Choroid plexus epithelial cell (primary cell): ENCODE measurements around the gene YLPM1.
A peak's percentile ranks its signal among the peaks of the same experiment; 100 is the strongest.

Source experiments
- DNase-seq: peaks from one replicate; pipeline ENCODE4 v3.0.0-alpha.2; 2010; ENCODE audit warnings: low read depth
- H3K4me3 ChIP-seq: 2 replicates; pipeline ENCODE4 v1.5.1; 2011; ENCODE audit warnings: low read depth, mild to moderate bottlenecking, control low read depth, low read length, moderate library complexity
- TF ChIP-seq, protein P1 (sequence below): conservative IDR thresholded peaks from 2 replicates; pipeline ENCODE4 v1.5.1; 2011; ENCODE audit warnings: low read depth, mild to moderate bottlenecking, control low read depth, inconsistent platforms, low read length, moderate library complexity

Gene YLPM1

DNA sequence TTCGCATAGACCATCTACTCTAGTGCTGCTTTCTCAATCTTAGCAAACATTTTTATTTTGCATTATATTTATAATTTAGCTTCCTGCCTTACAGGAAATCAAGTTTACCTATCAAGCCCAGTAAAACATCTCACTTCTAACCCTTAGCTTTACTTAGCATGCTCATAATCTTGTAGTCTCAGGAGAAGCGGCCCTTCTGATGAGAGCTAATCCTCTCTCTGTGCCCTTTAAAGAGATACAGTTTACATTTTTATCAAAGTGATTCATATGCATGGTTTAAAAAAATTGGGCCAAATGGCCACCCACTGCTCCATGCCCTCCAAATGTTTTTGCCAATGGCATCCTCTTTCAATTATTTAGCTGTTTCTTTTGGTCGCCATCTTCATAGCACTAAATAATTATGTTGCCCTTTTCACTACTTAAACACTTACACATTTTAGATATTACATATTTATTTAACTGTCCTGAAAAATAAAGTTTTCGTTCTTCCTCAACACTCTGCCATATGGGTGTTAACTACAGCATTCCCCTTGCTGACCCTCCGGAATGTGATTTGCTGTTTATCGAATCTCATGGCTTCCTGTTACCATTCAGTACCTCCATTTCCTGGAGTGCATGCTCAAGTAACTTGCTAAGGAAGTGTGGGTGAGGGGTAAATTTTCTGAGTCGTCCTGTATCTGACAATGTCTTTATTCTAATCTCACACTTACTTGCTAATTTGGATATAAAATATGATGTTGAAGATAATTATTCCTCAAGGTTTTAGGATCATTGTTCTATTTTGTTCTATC is 29.3 kb downstream of the YLPM1 start:
- TF ChIP-seq, protein P1, sequence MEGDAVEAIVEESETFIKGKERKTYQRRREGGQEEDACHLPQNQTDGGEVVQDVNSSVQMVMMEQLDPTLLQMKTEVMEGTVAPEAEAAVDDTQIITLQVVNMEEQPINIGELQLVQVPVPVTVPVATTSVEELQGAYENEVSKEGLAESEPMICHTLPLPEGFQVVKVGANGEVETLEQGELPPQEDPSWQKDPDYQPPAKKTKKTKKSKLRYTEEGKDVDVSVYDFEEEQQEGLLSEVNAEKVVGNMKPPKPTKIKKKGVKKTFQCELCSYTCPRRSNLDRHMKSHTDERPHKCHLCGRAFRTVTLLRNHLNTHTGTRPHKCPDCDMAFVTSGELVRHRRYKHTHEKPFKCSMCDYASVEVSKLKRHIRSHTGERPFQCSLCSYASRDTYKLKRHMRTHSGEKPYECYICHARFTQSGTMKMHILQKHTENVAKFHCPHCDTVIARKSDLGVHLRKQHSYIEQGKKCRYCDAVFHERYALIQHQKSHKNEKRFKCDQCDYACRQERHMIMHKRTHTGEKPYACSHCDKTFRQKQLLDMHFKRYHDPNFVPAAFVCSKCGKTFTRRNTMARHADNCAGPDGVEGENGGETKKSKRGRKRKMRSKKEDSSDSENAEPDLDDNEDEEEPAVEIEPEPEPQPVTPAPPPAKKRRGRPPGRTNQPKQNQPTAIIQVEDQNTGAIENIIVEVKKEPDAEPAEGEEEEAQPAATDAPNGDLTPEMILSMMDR: no peak

DNA sequence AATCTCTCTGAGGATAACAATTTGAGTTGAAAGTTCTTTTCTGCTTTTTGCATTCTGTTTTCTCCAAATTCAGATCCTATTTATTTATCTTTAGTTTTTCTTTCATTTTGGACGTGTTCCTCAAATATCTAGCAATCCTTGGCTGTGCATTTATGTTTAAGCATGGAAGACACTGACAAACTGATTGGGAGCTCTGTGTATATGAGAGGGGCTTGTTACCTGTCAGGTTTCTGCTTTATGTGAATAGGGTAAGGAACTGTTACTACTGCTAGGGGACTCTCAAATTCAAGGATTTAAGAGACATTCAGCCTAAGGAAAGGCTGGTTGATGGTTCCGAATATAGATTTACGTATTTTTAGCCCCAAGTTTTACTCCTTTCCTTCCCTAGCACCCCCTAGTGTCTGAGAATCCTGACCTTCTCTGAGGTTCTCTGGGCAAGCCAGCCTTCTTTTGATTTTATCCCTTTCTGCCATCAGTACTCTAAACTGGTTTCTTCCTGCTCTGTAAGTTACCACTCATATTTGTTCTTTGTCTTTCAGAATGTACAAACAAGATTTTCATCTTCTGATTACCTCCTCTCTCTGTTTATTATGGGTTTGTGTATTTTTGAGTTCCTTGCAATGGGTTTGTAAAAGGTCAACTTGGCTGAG is 30.5 kb downstream of the YLPM1 start:
- peak; percentile 36 for DNase-seq
- TF ChIP-seq, protein P1: peak; percentile 63
- H3K4me3 ChIP-seq: no peak overlapping the region

More for the DNA sequence above, 29.3 kb downstream of the YLPM1 start:
- peak; percentile 44 for DNase-seq
- H3K4me3 ChIP-seq: no peak overlapping the region

DNA sequence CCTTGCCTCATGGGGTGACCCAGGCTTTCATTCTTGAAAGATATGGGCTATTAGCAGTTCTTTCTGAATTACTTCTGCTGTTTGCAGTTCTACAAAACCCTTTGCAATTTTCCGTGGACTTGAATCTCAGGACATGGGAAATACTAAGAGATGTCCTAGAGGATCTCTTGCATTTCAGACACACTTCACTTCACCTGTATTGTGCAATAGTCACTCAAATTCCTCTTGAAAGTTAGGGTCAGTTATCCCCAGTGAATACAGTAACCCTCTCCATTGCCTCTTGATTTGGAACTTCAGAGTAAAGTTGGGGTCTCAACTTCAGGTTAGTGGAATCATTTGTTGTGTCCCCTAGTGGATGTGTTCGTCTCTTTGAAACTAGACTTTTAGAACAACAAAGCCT is 31.8 kb downstream of the YLPM1 start:
- DNase-seq: no peak
- TF ChIP-seq, protein P1: no peak
- H3K4me3 ChIP-seq: no peak overlapping the region

DNA sequence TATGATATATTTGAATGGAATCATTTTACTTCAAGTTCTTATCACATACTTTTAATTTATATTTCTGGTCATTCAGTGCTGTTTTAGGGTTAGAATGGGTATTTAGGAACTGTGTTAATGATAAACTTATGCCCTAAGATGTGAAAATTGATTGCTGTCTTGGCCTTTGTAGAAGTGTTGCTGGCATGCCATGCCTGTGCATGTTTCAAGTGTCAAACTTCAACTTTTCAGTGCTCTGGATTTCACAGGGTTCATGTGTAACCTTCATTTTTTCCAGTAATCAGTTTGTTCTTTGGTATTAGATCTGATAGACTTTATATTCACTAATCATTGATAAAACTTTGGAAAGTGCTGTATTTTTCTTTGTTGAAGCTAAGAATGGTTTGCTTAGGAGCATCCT is 36.6 kb downstream of the YLPM1 start:
- H3K4me3 ChIP-seq: no peak overlapping the region
- no peak for DNase-seq
- TF ChIP-seq, protein P1: no peak

DNA sequence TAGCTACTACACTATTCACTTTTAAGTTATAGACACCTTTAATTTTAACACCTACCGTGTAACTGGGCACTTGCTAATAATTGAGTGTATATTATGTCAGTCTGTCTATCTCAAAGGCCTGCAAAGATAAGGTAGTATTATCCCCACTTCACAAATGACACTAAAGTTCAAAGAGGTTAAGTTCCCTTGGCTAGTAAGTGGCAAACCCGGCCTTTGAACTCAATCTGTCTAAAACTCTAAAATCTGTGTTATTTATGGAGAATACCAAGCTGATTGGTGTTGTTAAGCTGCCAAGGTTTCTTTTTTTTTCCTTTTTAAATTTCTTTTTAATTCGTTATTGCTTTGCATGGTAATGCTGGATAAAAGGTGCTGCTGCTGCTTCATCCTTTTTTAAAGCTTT is 37.7 kb downstream of the YLPM1 start:
- TF ChIP-seq, protein P1: no peak
- no peak for DNase-seq
- H3K4me3 ChIP-seq: no peak overlapping the region

DNA sequence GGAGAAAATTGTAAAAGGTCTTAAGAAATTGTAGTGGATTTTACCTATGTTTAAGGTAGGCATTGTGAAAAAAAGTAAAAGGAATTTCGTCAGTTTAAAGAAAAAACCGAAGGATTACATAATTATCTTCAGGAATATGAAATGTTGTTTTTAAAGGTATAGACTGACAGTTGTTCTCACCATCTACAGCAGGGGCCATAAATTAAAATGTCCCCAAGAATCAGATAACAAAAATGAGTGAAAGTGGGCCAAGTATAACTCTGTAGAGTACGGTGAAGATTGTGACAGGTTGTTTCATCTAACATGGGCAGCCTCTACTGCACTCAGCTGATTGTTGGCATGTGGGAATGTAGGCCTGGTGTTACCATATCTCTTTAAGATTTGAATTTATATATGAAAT is 38.3 kb downstream of the YLPM1 start:
- TF ChIP-seq, protein P1: no peak
- DNase-seq: no peak
- H3K4me3 ChIP-seq: no peak overlapping the region
